Uterus (tissue), 4 donors: Measurements from ENCODE around the gene SLC2A13. TPM values are rescaled to one million over a fixed set of nuclear protein-coding genes. Genes with fewer than 3 reads are reported as not detected.
"Not testable (repeated sequence)": the region's sequence is repeated elsewhere in the genome, so short reads cannot be mapped to it uniquely, and the experiment has no call there.

ENCODE experiments used
- DNase-seq, 2 donors: peaks; one replicate each; pipeline ENCODE4 v3.0.0-alpha.2; 2019 to 2020
- H3K27ac ChIP-seq, 2 donors: fragments of 200-600 bp; sonication (generic); 1 replicate in 1 of 2; 2 replicates in 1 of 2; pipeline ENCODE4 v1.5.1; 2016 to 2018
- H3K27me3 ChIP-seq, 2 donors: fragments of 200-600 bp; sonication (generic); one replicate each; pipeline ENCODE4 v1.5.1; 2018 to 2019; ENCODE audit warnings: control low read depth in 1 of 2
- H3K36me3 ChIP-seq, 2 donors: fragments of 200-600 bp; sonication (generic); one replicate each; pipeline ENCODE4 v1.5.1; 2019; ENCODE audit warnings: control low read depth in 1 of 2
- H3K4me1 ChIP-seq, 2 donors: fragments of 200-600 bp; sonication (generic); one replicate each; pipeline ENCODE4 v1.5.1; 2018 to 2019; ENCODE audit warnings: control low read depth in 1 of 2
- H3K4me3 ChIP-seq, 2 donors: fragments of 200-600 bp; sonication (generic); 1 replicate in 1 of 2; 2 replicates in 1 of 2; pipeline ENCODE4 v1.5.1; 2018 to 2019; ENCODE audit warnings: mild to moderate bottlenecking in 1 of 2
- H3K9me3 ChIP-seq, 2 donors: fragments of 200-600 bp; sonication (generic); one replicate each; pipeline ENCODE4 v1.5.1; 2019; ENCODE audit warnings: control low read depth in 1 of 2
- POLR2A ChIP-seq, 2 donors: fragments of 450-650 bp; IDR thresholded peaks; one replicate each; pipeline ENCODE4 v1.6.1; 2016; ENCODE audit warnings: antibody characterized with exemption in 2 of 2, mild to moderate bottlenecking in 1 of 2, moderate library complexity in 1 of 2
- intact Hi-C: fragments of 100-400 bp; cut with DNase I; formaldehyde crosslinking; loops from one replicate; pipeline ENCODE4 v1.15.1; 2023; ENCODE audit warnings: low total_unique reads
- total RNA-seq, 4 donors: library from RNA; depleted of rRNA in 3 of 4; stranded (reverse); fragments of >200 nt in 3 of 4; gene quantifications; one replicate each; pipeline versions ENCODE4 v1.1.0 to v1.2.4, GENCODE V29; 2014 to 2023
- TF ChIP-seq, protein P1 (sequence below), 4 experiments: fragments of 200-600 bp in 2 of 4; fragments of 450-650 bp in 2 of 4; sonication (generic) in 2 of 4; IDR thresholded peaks; one replicate each; pipeline ENCODE4 v1.5.1; 2016 to 2019; ENCODE audit warnings: antibody characterized with exemption in 4 of 4, mild to moderate bottlenecking in 2 of 4, moderate library complexity in 1 of 4
- donor health status: DM: yes; HTN: yes; CAD: no.

SLC2A13 gene
- total RNA-seq, 4 donors from 2014 or later, result 12.8 to 31.7 (median 15.3) TPM

DNA sequence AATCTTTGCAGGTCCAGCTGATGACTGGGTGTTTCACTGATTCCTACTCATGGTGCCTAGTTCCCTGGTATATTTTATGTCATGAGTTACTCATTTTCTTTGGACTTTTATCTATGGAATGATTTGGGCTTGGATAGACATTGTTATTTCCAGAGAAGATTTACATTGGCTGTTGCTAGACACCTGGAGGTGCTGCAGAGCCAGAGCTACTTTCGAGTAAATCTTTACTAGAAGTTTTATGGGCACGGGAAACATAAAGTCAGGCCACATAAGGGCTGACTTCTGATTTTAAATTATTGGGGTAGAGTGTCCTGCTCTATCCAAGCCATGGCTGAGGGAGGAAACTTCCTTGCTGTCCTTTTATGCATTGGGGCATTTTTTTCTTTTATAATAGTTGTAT, 310.4 kb downstream of the SLC2A13 start:
- Histone ChIP-seq H3K36me3 (no peaks in the 10 kb centered on the region), H3K9me3 (no peaks in the 10 kb centered on the region), H3K27ac (no peak overlapping the region), H3K4me1 (no peaks in the 10 kb centered on the region), H3K27me3 (no peaks in the 10 kb centered on the region), H3K4me3 (no peak overlapping the region)
- intact Hi-C loops, result no loop called here
- no peak for TF ChIP-seq POLR2A (IDR thresholded peaks at IDR 0.05)
- TF ChIP-seq, protein P1, sequence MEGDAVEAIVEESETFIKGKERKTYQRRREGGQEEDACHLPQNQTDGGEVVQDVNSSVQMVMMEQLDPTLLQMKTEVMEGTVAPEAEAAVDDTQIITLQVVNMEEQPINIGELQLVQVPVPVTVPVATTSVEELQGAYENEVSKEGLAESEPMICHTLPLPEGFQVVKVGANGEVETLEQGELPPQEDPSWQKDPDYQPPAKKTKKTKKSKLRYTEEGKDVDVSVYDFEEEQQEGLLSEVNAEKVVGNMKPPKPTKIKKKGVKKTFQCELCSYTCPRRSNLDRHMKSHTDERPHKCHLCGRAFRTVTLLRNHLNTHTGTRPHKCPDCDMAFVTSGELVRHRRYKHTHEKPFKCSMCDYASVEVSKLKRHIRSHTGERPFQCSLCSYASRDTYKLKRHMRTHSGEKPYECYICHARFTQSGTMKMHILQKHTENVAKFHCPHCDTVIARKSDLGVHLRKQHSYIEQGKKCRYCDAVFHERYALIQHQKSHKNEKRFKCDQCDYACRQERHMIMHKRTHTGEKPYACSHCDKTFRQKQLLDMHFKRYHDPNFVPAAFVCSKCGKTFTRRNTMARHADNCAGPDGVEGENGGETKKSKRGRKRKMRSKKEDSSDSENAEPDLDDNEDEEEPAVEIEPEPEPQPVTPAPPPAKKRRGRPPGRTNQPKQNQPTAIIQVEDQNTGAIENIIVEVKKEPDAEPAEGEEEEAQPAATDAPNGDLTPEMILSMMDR (IDR thresholded peaks at IDR 0.05), result no peak
- DNase-seq, result no peak

DNA sequence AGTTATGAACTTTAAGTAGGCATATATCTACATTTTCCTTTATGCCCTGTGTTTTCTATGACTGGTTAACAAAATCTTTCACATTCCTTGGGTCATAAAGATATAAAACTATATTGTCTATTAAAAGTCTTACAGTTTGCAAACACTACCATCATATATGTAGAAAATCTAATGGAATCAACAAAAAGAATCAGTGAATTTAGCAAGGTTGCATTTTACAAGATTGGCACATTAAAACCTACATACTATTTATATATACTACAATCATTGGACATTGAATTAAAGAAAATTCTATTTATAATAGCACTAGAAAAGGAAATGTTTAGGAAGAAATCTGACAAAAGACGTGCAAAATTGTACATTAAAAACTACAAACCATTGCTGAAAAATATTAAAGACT, 312.9 kb downstream of the SLC2A13 start:
- H3K9me3 ChIP-seq, result no peaks in the 10 kb centered on the region
- H3K36me3 ChIP-seq, result no peaks in the 10 kb centered on the region
- no peaks in the 10 kb centered on the region for H3K4me1 ChIP-seq
- TF ChIP-seq POLR2A (IDR thresholded peaks at IDR 0.05), result no peak
- TF ChIP-seq, protein P1 (IDR thresholded peaks at IDR 0.05), result no peak
- no peaks in the 10 kb centered on the region for H3K27me3 ChIP-seq
- H3K4me3 ChIP-seq, result no peak overlapping the region
- intact Hi-C loops, result no loop called here
- no peak overlapping the region for H3K27ac ChIP-seq
- no peak for DNase-seq

DNA sequence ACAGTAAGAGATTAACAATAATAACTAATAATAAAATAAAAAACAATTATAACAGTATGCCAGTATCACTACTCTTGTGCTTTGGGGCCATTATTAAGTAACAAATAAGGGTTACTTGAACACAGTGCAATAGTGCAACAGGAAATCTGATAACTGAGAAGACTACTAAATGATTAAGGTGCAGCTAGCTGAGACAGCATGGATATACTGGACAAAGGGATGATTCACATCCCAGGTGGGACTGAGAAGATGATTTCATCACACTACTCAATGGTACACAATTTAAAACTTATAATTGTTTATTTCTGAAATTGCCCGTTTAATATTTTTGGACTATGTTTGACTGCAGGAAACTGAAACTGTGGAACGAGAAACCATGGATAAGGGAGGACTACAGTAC, 317.6 kb downstream of the SLC2A13 start:
- no peaks in the 10 kb centered on the region for H3K27me3 ChIP-seq
- H3K4me1 ChIP-seq, result no peaks in the 10 kb centered on the region
- H3K27ac ChIP-seq, result no peak overlapping the region
- intact Hi-C loops, result no loop called here
- H3K4me3 ChIP-seq, result no peak overlapping the region
- no peaks in the 10 kb centered on the region for H3K36me3 ChIP-seq
- TF ChIP-seq POLR2A (IDR thresholded peaks at IDR 0.05), result no peak
- TF ChIP-seq, protein P1 (IDR thresholded peaks at IDR 0.05), result no peak
- H3K9me3 ChIP-seq, result no peaks in the 10 kb centered on the region
- no peak for DNase-seq

DNA sequence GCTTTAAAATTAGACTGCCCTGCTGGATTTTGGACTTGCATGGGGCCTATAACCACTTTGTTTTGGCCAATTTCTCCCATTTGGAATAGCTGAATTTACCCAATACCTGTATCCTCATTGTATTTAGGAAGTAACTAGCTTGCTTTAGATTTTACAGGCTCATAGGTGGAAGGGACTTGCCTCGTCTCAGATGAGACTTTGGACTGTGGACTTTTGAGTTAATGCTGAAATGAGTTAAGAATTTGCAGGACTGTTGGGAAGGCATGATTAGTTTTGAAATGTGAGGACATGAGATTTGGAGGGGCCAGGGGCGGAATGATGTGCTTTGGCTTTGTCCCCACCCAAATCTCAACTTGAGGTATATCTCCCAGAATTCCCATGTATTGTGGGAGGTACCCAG, 320.1 kb downstream of the SLC2A13 start:
- DNase-seq, H3K4me1 ChIP-seq, H3K36me3 ChIP-seq, H3K9me3 ChIP-seq, intact Hi-C loops, H3K4me3 ChIP-seq, H3K27me3 ChIP-seq, H3K27ac ChIP-seq: not testable (repeated sequence)

DNA sequence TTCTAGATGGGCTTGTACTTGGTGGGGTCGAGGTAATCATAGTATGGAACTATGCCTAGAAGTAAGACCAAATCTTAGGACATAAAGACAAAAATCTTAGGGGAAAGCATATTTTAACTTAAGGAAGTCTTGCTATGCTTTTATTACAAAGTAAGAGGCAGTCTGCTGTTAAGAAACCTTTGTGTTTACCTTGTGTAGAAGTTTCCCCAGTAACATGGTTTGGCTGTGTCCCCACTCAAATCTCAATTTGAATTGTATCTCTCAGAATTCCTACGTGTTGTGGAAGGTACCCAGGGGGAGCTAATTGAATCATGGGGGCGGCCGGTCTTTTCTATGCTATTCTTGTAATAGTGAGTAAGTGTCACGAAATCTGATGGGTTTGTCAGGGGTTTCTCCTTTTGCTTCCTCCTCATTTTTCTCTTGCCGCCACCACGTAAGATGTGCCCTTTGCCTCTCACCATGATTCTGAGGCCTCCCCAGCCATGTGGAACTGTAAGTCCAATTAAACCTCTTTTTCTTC, 323.8 kb downstream of the SLC2A13 start:
- Histone ChIP-seq H3K4me3 (no peak overlapping the region), H3K27ac (no peak overlapping the region), H3K27me3 (no peaks in the 10 kb centered on the region), H3K4me1 (no peaks in the 10 kb centered on the region), H3K36me3 (no peaks in the 10 kb centered on the region), H3K9me3 (no peaks in the 10 kb centered on the region)
- intact Hi-C loops, result loop anchor here (5.0 kb wide), 1 partner anchor 175 kb away; no protein-coding TSS in a partner anchor
- no peak for TF ChIP-seq POLR2A (IDR thresholded peaks at IDR 0.05)
- TF ChIP-seq, protein P1 (IDR thresholded peaks at IDR 0.05), result no peak
- DNase-seq, result no peak
